Esophagus muscularis mucosa (tissue), 4 donors: ENCODE results near the gene HTR1D. TPM values are rescaled to one million over a fixed set of nuclear protein-coding genes. Genes with fewer than 3 reads are reported as not detected.

Experiments used
- DNase-seq: peaks from one replicate; pipeline ENCODE4 v3.0.0-alpha.2; 2017; ENCODE audit errors: extremely low spot score
- H3K27ac ChIP-seq, 4 donors: fragments of 200-600 bp; sonication (generic); replicated peaks in 1 of 4; 1 replicate in 3 of 4; 2 replicates in 1 of 4; pipeline ENCODE4 v1.5.1; 2016 to 2019; ENCODE audit warnings: mild to moderate bottlenecking in 1 of 4
- H3K27me3 ChIP-seq, 4 donors: fragments of 200-600 bp; sonication (generic); one replicate each; pipeline versions ENCODE4 v1.5.1 to v1.6.0; 2016 to 2019
- H3K36me3 ChIP-seq, 4 donors: fragments of 200-600 bp; sonication (generic); one replicate each; pipeline ENCODE4 v1.5.1; 2016 to 2019
- H3K4me1 ChIP-seq, 4 donors: fragments of 200-600 bp; sonication (generic); one replicate each; pipeline ENCODE4 v1.5.1; 2016 to 2019
- H3K4me3 ChIP-seq, 4 donors: fragments of 200-600 bp; sonication (generic); 1 replicate in 2 of 4; 2 replicates in 2 of 4; pipeline ENCODE4 v1.5.1; 2016 to 2019; ENCODE audit warnings: mild to moderate bottlenecking in 4 of 4, moderate library complexity in 1 of 4
- H3K9me3 ChIP-seq, 4 donors: fragments of 200-600 bp; sonication (generic); 1 replicate in 3 of 4; 2 replicates in 1 of 4; pipeline ENCODE4 v1.5.1; 2016 to 2019
- EP300 ChIP-seq: sonication (generic); formaldehyde crosslinking; IDR thresholded peaks from one replicate; pipeline ENCODE4 v1.6.1; 2017; ENCODE audit warnings: antibody characterized with exemption
- POLR2A ChIP-seq: fragments of 450-650 bp; IDR thresholded peaks from one replicate; pipeline ENCODE4 v1.6.1; 2017; ENCODE audit warnings: antibody characterized with exemption, moderate library complexity, mild to moderate bottlenecking, low read depth
- POLR2AphosphoS5 ChIP-seq, 2 donors: sonication (generic); formaldehyde crosslinking; IDR thresholded peaks; one replicate each; pipeline ENCODE4 v1.6.1; 2017; ENCODE audit warnings: antibody characterized with exemption in 2 of 2
- WGBS: methylation state at CpG from one replicate; pipeline ENCODE4 v1.1.5; 2018; 5-methylcytosine and 5-hydroxymethylcytosine counted together
- intact Hi-C: fragments of 100-400 bp; cut with DNase I; formaldehyde crosslinking; loops from one replicate; pipeline ENCODE4 v1.15.1; 2023
- total RNA-seq, 4 donors: library from RNA; depleted of rRNA; stranded (reverse); fragments of >200 nt; gene quantifications; one replicate each; pipeline versions ENCODE4 v1.1.0 to v1.2.1, GENCODE V29; 2016
- TF ChIP-seq, protein P1 (sequence below), 3 experiments: fragments of 200-600 bp in 2 of 3; fragments of 450-650 bp in 1 of 3; sonication (generic) in 2 of 3; IDR thresholded peaks; one replicate each; pipeline ENCODE4 v1.5.1; 2017 to 2019; ENCODE audit warnings: antibody characterized with exemption in 3 of 3, mild to moderate bottlenecking in 2 of 3, moderate library complexity in 1 of 3

HTR1D gene
- total RNA-seq, 4 donors from 2014 or later, result not detected

DNA sequence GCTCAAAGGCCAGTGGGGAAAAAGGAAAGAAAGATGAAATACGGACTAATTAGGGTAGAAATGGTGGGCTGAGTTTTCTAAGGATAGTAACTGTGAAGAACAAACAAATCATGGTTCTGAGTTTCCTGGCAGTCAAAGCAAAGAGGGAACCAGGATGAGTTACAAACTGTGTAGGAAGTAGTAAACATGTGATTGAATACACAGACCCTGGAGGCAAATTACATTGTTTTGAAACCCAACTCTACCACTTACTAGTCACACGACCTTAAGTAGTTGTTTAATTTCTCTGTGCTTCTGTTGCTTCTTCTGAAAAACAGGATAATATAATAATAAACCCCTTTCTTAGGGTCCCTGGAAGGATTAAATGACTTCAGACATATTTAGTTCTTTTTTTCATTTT lies 37.4 kb downstream of the HTR1D start:
- no peaks in the 10 kb centered on the region for H3K36me3 ChIP-seq
- TF ChIP-seq EP300 (no peak), POLR2AphosphoS5 (IDR thresholded peaks at IDR 0.05) (no peak), POLR2A (no peak)
- TF ChIP-seq, protein P1, sequence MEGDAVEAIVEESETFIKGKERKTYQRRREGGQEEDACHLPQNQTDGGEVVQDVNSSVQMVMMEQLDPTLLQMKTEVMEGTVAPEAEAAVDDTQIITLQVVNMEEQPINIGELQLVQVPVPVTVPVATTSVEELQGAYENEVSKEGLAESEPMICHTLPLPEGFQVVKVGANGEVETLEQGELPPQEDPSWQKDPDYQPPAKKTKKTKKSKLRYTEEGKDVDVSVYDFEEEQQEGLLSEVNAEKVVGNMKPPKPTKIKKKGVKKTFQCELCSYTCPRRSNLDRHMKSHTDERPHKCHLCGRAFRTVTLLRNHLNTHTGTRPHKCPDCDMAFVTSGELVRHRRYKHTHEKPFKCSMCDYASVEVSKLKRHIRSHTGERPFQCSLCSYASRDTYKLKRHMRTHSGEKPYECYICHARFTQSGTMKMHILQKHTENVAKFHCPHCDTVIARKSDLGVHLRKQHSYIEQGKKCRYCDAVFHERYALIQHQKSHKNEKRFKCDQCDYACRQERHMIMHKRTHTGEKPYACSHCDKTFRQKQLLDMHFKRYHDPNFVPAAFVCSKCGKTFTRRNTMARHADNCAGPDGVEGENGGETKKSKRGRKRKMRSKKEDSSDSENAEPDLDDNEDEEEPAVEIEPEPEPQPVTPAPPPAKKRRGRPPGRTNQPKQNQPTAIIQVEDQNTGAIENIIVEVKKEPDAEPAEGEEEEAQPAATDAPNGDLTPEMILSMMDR (IDR thresholded peaks at IDR 0.05), result no peak
- intact Hi-C loops, result no loop called here
- H3K4me3 ChIP-seq, result no peak overlapping the region
- 88% methylated on average over 2 of the region's 2 CpGs for WGBS
- no peaks in the 10 kb centered on the region for H3K9me3 ChIP-seq
- no peak overlapping the region for H3K27ac ChIP-seq
- no peak for DNase-seq
- H3K4me1 ChIP-seq, result peaks cover 28 to 41% (median 33%) of the 10 kb centered on the region in 4 donors
- no peaks in the 10 kb centered on the region for H3K27me3 ChIP-seq

DNA sequence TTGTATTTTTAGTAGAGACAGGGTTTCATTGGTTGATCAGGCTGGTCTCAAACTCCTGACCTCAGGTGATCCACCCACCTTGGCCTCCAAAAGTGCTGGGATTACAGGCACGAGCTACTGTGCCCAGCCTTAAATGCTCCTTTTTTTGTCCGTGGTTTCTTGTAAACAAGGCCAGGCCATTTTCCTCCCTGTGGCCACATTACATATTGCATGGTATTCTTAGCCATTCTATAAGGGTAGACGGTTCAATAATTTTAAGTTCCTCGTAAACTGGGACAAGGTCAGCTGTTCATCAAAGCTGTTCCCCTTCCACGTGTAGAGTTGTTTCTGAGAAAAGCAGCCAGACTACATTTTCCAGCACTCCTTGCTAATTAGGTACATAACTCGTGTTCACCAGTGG lies 38.4 kb downstream of the HTR1D start:
- no peak overlapping the region for H3K4me3 ChIP-seq
- H3K36me3 ChIP-seq, result no peaks in the 10 kb centered on the region
- peak overlapping the region; percentile 90 to 94 (median 92) for H3K27ac ChIP-seq
- H3K27me3 ChIP-seq, result no peaks in the 10 kb centered on the region
- H3K9me3 ChIP-seq, result no peaks in the 10 kb centered on the region
- WGBS, result 61% methylated on average over 6 of the region's 6 CpGs
- intact Hi-C loops, result no loop called here
- H3K4me1 ChIP-seq, result peaks cover 20 to 39% (median 27%) of the 10 kb centered on the region in 4 donors
- no peak for DNase-seq
- no peak for TF ChIP-seq POLR2AphosphoS5 (IDR thresholded peaks at IDR 0.05)
- no peak for TF ChIP-seq EP300
- no peak for TF ChIP-seq POLR2A
- TF ChIP-seq, protein P1 (IDR thresholded peaks at IDR 0.05), result peak in 2 of 3 experiments; percentile 18 to 36

DNA sequence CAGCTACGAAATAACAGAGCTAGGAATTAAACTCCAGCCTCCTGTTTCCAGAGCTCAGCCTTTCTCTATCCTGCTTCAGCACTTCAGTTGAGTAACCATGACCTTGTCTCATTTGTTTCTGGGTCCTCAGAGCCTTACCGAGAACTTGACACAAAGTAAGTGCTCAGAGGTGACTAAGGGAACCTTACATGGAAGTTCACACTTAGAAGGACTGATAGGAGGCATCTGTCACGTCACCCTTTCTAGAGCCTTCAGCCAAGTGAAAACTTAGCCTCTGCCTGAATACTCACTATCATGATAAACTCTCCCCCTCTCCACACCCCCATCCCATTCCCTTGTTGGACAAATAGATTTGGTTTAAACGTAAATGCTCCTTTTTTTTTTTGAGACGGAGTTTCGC lies 38.9 kb downstream of the HTR1D start:
- H3K4me1 ChIP-seq, result peaks cover 20 to 39% (median 27%) of the 10 kb centered on the region in 4 donors
- no peaks in the 10 kb centered on the region for H3K27me3 ChIP-seq
- peak overlapping the region; percentile 64 to 70 (median 68) for H3K4me3 ChIP-seq
- intact Hi-C loops, result no loop called here
- H3K27ac ChIP-seq, result peak overlapping the region; percentile 90 to 94 (median 92)
- WGBS, result 57% methylated on average over 6 of the region's 6 CpGs
- no peaks in the 10 kb centered on the region for H3K36me3 ChIP-seq
- no peak for TF ChIP-seq EP300
- TF ChIP-seq POLR2AphosphoS5 (IDR thresholded peaks at IDR 0.05), result no peak
- TF ChIP-seq, protein P1 (IDR thresholded peaks at IDR 0.05), result no peak
- TF ChIP-seq POLR2A, result no peak
- DNase-seq, result no peak
- H3K9me3 ChIP-seq, result no peaks in the 10 kb centered on the region

DNA sequence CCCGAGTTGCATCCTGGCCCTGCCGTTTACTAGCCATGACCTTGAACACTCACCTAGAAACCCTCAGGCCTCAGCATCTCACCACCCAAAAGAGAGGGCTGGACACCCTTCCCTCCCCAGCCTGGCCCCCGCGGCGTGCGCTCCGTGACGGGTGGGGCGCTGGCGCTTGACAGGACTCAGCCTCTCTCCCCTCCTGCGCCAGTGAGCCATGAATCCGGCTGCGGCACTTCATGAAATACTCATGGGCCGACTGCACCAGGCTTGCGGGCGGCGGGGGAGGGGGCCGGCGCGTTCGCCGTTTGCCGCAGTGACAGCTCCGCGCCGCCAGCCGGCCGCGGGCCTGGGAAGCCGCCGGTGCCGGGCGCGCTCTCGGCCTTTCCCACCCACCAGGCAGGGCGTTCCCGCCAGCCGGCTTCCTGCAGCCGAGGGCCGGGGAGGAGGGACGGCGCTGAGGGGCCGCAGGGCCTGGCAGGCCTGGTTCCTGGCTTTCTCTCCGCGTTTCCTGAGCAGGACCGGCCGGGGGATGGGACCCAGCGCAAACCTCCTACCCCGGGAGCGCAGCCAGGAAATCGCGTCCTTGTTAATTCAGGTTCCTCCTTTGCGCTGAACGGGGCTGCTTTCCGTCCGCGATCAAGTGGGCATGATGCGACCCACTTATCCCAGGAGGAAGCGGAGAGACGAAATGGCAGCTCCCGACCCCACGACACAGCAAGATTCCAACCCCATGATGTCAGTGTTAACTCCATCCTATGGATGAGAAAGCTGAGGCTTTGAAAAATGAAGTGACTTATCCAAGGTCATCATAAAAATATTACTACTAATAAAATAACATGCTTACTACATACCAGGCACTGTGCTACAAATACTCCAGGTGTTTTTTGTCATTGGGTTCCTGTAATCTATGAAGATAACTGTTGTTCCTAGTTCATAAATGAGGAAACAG lies 39.6 kb downstream of the HTR1D start:
- H3K9me3 ChIP-seq, result no peaks in the 10 kb centered on the region
- peak overlapping the region; percentile 64 to 70 (median 68) for H3K4me3 ChIP-seq
- H3K27me3 ChIP-seq, result no peaks in the 10 kb centered on the region
- H3K27ac ChIP-seq, result peak overlapping the region; percentile 90 to 94 (median 92)
- peak; percentile 94 for DNase-seq
- peaks cover 20 to 39% (median 27%) of the 10 kb centered on the region in 4 donors for H3K4me1 ChIP-seq
- intact Hi-C loops, result no loop called here
- TF ChIP-seq POLR2AphosphoS5 (IDR thresholded peaks at IDR 0.05) (peak; percentile 60 to 74), POLR2A (no peak)
- TF ChIP-seq, protein P1 (IDR thresholded peaks at IDR 0.05), result peak; percentile 20 to 47 (median 30)
- no peaks in the 10 kb centered on the region for H3K36me3 ChIP-seq
- 0% methylated on average over 11 of the region's 62 CpGs for WGBS
